GM12892 (cell line): ENCODE data around the gene CEMIP2.

ENCODE experiments used
- POLR2A ChIP-seq: IDR thresholded peaks from 2 replicates; pipeline ENCODE4 v1.6.1; 2011; ENCODE audit warnings: low read depth, low read length, control low read depth
- POLR2AphosphoS5 ChIP-seq: IDR thresholded peaks from 2 replicates; pipeline ENCODE4 v1.6.1; 2011; ENCODE audit warnings: low read depth, low read length, control low read depth
- TAF1 ChIP-seq: IDR thresholded peaks from 2 replicates; pipeline ENCODE4 v1.6.1; 2011; ENCODE audit warnings: low read depth, mild to moderate bottlenecking, control low read depth, low read length, borderline replicate concordance

DNA sequence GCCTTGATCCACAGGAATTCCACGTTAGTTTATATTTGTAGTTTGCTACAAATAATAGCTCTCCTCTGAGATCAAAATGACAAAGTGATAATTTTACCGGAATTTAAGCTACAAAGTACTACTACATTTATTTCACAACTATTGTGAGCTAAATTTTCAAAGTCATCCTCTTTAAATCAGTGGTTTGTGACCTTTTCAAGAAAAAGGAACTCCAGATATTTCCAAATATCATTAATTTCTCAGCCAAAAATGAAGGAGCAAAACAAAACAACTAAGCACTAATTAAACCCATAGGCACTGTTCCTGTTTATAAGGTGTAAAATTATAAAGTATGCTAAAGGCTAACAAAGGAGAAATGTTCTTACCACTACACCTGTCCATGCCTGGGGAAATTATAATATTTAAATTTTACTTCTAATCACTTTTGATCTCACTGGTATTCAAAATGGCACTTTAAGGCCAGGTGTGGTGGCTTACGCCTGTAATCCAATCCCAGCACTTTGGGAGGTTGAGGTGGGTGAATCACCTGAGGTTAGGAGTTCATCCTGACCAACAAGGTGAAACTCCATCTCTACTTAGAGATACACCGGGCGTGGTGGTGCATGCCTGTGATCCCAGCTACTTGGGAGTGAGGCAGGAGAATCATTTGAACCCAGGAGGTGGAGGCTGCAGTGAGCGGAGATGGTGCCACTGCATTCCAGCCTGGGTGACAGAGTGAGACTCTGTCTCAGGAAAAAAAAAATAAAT lies 77.5 kb downstream of the CEMIP2 start:
- TF ChIP-seq POLR2A (no peak), POLR2AphosphoS5 (no peak), TAF1 (no peak)
